Right cardiac atrium (tissue), 5 donors: ENCODE results near the gene STMND1. TPM values are rescaled to one million over a fixed set of nuclear protein-coding genes. Genes with fewer than 3 reads are reported as not detected.
"Not testable (repeated sequence)": the region's sequence is repeated elsewhere in the genome, so short reads cannot be mapped to it uniquely, and the experiment has no call there.

Source experiments
- ATAC-seq, 2 donors: fragments of 200-7000 bp; cut with Tn5 transposase; one replicate each; pipeline versions ENCODE4 v1.8.0 to v1.9.1; 2020; ENCODE audit warnings: moderate library complexity in 2 of 2, mild to moderate bottlenecking in 1 of 2
- DNase-seq, 3 donors: peaks; one replicate each; pipeline ENCODE4 v3.0.0-alpha.2; 2020
- H3K27ac ChIP-seq: one replicate; pipeline ENCODE4 v1.5.1; 2013; ENCODE audit warnings: mild to moderate bottlenecking, low read length, control low read depth, moderate library complexity
- H3K27me3 ChIP-seq: one replicate; pipeline ENCODE4 v1.6.1; 2013; ENCODE audit not compliant: control insufficient read depth, insufficient read depth
- H3K4me1 ChIP-seq: one replicate; pipeline ENCODE4 v1.6.1; 2013; ENCODE audit warnings: low read length; ENCODE audit not compliant: control insufficient read depth, insufficient read depth
- H3K4me3 ChIP-seq: one replicate; pipeline ENCODE4 v1.5.1; 2013; ENCODE audit warnings: low read length, control low read depth
- H3K9me3 ChIP-seq: one replicate; pipeline ENCODE4 v1.6.1; 2013; ENCODE audit warnings: low read length; ENCODE audit not compliant: control insufficient read depth
- WGBS: extraction: QIAGEN DNeasy Blood & Tissue Kit; methylation state at CpG from one replicate; pipeline ENCODE4 v1.1.7; 2013; 5-methylcytosine and 5-hydroxymethylcytosine counted together
- intact Hi-C, 4 donors: fragments of 100-400 bp; cut with DNase I; formaldehyde crosslinking; loops; one replicate each; pipeline versions ENCODE4 v1.11.0 to v1.14.0; 2022 to 2023
- long read RNA-seq, 4 donors: library from polyadenylated mRNA; unstranded; transcript quantifications; one replicate each; pipeline ENCODE4 v2.0.0, GENCODE V29; 2020 to 2021
- polyA plus RNA-seq: library from polyadenylated mRNA; stranded (reverse); fragments of 200-250 nt; gene quantifications from one replicate; pipeline ENCODE4 v1.2.3, GENCODE V29; 2013
- total RNA-seq, 4 donors: library from RNA; stranded (reverse); fragmentation: NEBNext Ultra II Directional; extraction: Animal tissue kit (Norgen Biotek cat#: 25700); gene quantifications; one replicate each; pipeline ENCODE4 v1.2.1, GENCODE V29; 2021
- donor health status: healthy with polysubstance abuse.
- donor health status: DM: no; HTN: yes; CAD: no.
- donor health status: DM: no; HTN: no; CAD: no.
- donor health status: DM: no; HTN: yes; CAD: no; lungs with severe emphysema.
- donor health status: DM: yes; HTN: yes; CAD: no.

Gene STMND1
- total RNA-seq (not detected), polyA plus RNA-seq (not detected)
- long read RNA-seq, donor 1, result 0 reads
- long read RNA-seq, donor 2, result 0 reads
- long read RNA-seq, donor 3, result 0 reads
- long read RNA-seq, donor 4, result 0 reads

DNA sequence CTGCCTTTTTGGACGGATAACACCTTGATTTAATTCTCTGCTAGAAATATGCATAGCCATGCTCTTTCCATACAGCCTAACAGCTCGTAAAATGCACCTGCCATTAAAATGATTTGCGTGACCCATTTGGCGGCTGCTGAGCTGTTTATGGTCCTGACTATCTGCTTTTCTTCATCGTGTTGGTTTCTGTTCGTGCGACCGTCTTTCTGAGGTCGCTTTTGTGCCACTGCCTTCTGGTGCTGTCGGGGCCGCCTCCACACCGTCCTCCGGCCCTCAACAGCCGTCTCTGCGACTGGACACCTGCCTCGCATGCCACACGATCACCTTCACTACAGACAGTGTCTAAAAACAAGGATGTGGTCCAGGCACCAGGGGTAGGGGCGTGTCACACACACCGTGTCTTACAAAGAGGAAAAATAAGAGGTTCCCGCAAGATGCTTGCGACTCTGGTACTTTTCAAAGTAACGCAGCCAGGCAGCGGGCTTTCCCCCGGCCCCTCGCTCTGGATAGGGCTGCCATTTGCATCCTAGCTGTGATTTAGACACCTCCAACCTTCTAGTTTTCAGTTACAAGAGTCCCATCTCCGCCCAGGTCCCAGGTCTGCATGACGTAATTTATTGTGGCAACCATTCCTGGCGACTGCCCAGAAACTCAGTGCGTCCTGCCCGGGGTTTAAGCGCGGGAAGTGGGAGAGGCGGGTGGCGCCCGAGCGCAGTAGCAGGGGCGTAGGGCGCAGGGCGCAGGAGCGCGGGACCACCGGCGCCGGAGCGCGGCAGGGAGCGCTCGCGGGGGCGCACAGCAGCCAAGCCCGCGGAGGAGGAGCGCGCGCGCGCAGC, at the start of gene STMND1:
TSS of gene STMND1 (plus strand) at position 629 of the 836 bp plus-strand sequence. CDS start 208 bp downstream, outside the sequence.
- ATAC-seq (peak; percentile 47 to 56), DNase-seq (peak; percentile 36 to 57 (median 40))
- Histone ChIP-seq H3K27ac (no peak within 1 kb of the TSS), H3K4me3 (peak within 1 kb of the TSS; percentile 50), H3K9me3 (no peaks in the 10 kb centered on the region), H3K4me1 (peaks cover 2% of the 10 kb centered on the region), H3K27me3 (no peaks in the 10 kb centered on the region)
- intact Hi-C loops, result no loop called here
- WGBS, result 8% methylated on average over 57 of the region's 57 CpGs

DNA sequence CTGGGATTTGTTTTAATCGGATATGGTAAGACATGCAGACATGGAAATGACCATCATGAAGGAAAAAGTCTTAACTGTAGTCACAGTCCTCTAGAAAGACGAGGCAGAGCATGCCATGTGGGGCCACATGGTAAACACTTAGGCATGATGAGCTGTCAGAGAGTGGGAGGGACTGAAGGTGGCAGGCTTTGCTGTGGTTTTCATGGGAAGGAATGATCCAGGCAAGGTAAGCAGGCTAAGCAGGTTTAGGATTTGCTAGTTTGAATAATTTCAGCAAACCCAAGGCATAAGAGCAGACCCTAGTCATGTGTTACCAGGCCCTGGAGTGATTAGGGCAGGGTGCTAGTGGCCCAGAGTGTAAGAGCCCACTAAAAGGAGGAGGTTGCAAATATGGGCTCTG, 47.2 kb upstream of the STMND1 start:
- no peaks in the 10 kb centered on the region for H3K4me1 ChIP-seq
- WGBS, result 85% methylated on average over 2 of the region's 2 CpGs
- no peaks in the 10 kb centered on the region for H3K27me3 ChIP-seq
- no peak overlapping the region for H3K27ac ChIP-seq
- intact Hi-C loops, result no loop called here
- H3K9me3 ChIP-seq, result no peaks in the 10 kb centered on the region
- ATAC-seq (no peak), DNase-seq (no peak)
- H3K4me3 ChIP-seq, result no peak overlapping the region

DNA sequence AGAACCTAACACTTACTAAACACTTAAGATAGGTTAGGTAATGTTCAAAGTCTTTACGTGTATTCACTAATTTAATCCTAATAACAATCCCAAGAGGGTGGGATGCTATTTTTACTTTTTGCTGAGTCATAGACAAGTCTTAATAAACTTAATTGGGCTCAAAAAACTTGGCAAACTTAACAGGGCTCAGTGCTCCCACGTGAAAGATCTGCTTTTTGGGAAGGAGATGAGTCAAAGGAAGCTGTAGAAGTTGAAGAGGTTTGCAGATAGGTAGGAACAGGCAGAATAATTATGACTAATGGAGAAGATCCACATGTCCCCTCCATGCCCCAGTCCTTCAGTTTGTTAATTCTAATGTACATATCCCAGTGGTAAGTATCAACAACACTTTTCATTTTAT, 44.5 kb upstream of the STMND1 start:
- H3K9me3 ChIP-seq, result no peaks in the 10 kb centered on the region
- no peak overlapping the region for H3K4me3 ChIP-seq
- intact Hi-C loops, result no loop called here
- H3K27ac ChIP-seq, result no peak overlapping the region
- H3K4me1 ChIP-seq, result no peaks in the 10 kb centered on the region
- ATAC-seq (no peak), DNase-seq (no peak)
- 30% methylated on average over 2 of the region's 2 CpGs for WGBS
- no peaks in the 10 kb centered on the region for H3K27me3 ChIP-seq

DNA sequence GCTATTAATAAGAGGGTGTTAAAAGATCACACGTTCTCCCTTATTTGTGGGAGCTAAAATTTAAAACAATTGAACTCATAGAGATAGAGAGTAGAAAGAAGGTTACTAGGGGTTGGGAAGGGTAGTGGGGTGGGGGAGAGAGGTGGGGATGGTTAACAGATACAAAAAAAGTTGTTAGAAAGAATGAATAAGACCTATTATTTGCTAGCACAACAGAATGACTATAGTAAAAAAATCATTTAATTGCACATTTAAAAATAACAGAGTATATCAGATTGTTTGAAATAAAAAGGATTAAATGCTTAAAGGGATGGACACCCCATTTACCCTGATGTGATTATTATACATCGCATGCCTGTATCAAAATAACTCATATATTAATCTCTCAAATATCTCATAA, 43.3 kb upstream of the STMND1 start:
- no peak for DNase-seq
- H3K9me3 ChIP-seq, result no peaks in the 10 kb centered on the region
- intact Hi-C loops, result no loop called here
- ATAC-seq, result no peak
- H3K27ac ChIP-seq, result no peak overlapping the region
- H3K4me1 ChIP-seq, result no peaks in the 10 kb centered on the region
- no peaks in the 10 kb centered on the region for H3K27me3 ChIP-seq
- no peak overlapping the region for H3K4me3 ChIP-seq
- WGBS, result 67% methylated on average over 2 of the region's 2 CpGs

DNA sequence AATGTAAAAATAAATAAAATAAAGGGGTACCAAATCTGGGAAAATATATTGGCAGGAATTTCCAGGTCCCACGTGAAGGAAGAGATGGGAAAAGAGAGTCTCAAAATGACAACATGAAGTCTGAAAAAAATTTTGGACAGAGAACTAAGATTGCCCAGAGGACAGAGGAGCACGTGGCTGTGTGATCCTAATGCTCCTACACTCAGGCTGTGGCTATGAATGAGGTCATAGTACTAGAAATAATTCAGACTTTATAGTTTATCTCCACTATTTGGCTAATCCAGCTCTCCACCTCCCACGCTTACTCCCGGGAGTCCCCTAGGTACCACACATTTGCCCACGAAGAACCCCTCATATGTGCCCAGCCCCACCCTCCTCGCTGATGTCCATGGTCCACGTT, 42.8 kb upstream of the STMND1 start:
- WGBS, result 43% methylated on average over 7 of the region's 7 CpGs
- Histone ChIP-seq H3K4me3 (no peak overlapping the region), H3K27me3 (no peaks in the 10 kb centered on the region), H3K9me3 (no peaks in the 10 kb centered on the region), H3K27ac (no peak overlapping the region), H3K4me1 (no peaks in the 10 kb centered on the region)
- DNase-seq (no peak), ATAC-seq (peak; percentile 45 to 47)
- intact Hi-C loops, result no loop called here

DNA sequence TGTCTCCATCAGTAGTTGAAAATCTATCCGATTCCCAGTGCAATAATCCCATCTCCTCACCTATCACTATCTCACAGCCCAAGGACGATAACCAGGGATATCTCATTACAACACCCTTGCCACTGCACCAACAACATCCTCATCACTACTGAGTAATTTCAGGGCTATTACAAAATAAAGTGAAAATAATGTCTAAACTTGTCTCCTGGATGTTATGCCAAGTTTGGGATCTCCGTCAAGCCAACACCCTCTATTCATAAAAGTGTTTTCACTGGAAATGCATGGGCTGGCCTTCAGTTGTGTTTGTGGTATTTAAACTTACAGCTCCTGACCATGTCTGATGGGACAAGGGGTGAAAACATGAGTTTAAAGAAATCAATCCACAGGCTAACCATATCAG, 42.0 kb upstream of the STMND1 start:
- no peaks in the 10 kb centered on the region for H3K4me1 ChIP-seq
- intact Hi-C loops, result no loop called here
- no peaks in the 10 kb centered on the region for H3K27me3 ChIP-seq
- WGBS, result 68% methylated on average over 3 of the region's 3 CpGs
- H3K27ac ChIP-seq, result no peak overlapping the region
- DNase-seq (no peak), ATAC-seq (peak in 1 of 2 donors; percentile 38)
- H3K4me3 ChIP-seq, result no peak overlapping the region
- H3K9me3 ChIP-seq, result no peaks in the 10 kb centered on the region

DNA sequence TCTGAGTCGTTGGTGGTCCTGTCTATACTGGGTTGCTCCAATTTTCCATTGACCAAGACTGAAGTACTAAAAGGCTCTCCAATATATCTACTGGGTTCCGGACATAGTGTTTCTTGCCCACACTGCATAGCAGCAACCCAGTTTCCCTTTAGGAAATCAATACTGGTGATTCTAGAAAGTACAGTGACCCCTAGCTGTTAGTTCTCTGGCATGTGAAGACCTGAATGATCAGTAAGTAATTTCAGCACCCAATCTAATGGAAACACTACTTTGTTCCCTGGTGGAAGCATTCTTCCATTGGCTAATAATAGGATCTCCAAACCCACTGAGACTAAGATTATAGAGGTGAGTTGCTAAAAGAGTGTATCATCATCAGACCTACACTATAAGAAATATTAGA, 40.8 kb upstream of the STMND1 start:
- 86% methylated on average over 2 of the region's 2 CpGs for WGBS
- Histone ChIP-seq H3K9me3 (no peaks in the 10 kb centered on the region), H3K27ac (no peak overlapping the region), H3K4me1 (no peaks in the 10 kb centered on the region), H3K27me3 (no peaks in the 10 kb centered on the region), H3K4me3 (no peak overlapping the region)
- intact Hi-C loops, result no loop called here
- DNase-seq, result no peak
- ATAC-seq, result no peak

DNA sequence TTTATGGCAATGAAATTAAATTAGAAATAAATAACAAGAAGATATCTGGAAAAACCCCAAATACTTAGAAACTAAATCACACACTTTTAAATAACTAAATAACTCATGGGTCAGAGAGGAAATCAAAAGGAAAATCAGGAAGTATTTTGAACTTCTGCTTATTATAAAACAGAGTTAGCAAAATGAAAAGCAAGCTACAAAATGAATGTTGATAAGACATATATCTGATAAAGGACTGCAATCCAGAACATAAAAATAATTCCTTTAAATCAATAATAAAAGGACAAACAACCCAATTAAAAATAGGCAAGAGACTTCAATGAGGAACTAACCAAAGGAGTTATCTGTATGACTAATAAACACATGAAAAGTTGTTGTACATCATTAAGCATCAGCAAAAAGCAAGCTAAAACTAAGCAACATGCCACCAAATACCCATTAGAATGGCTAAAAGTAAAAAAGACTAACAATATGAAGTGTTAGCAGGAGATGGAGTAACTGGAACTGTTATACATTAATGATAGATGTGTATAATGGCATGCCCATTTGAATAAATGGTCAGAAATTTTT, 38.9 kb upstream of the STMND1 start:
- no peaks in the 10 kb centered on the region for H3K27me3 ChIP-seq
- H3K27ac ChIP-seq, result no peak overlapping the region
- DNase-seq (no peak), ATAC-seq (no peak)
- no peaks in the 10 kb centered on the region for H3K4me1 ChIP-seq
- no peaks in the 10 kb centered on the region for H3K9me3 ChIP-seq
- H3K4me3 ChIP-seq, result no peak overlapping the region
- intact Hi-C loops, result no loop called here

DNA sequence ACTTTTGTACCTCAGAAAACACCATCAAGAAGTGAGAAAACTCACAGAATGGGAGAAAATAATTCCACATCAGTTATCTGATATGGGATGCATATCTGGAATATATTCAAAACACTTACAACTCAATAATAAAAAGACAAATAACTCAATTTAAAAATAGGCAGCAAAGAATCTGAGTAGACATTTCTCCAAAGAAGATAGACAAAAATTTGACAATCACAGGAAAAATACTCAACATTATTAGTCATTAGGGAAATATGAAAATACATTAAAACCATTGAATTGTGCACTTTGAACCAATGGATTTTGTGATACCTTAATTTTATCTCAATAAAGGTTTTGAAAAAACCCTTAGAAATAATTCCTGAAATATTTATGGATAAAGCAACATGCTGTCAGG, 36.9 kb upstream of the STMND1 start:
- intact Hi-C loops, result no loop called here
- H3K9me3 ChIP-seq, result no peaks in the 10 kb centered on the region
- DNase-seq (no peak), ATAC-seq (no peak)
- no peak overlapping the region for H3K27ac ChIP-seq
- H3K4me3 ChIP-seq, result no peak overlapping the region
- H3K27me3 ChIP-seq, result no peaks in the 10 kb centered on the region
- H3K4me1 ChIP-seq, result no peaks in the 10 kb centered on the region

DNA sequence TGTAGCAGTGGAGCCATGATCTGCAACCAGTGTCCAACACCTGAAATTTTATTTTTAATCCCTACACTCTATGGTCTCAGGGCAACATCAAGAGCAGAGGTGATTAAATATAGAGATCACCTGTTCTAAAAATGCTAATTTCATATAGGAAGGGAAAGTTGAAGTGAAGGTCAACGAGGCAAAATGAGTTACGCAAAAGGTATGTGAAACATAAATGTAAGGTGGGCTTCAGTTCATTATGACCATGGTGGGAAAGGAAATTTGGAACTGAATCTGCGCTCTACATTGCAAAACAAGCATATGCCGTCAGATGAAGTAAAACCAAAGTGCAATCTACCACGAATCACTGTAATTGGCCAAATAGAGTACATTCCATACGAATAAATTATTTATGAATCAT, 35.2 kb upstream of the STMND1 start:
- 84% methylated on average over 6 of the region's 6 CpGs for whole genome bisulfite sequencing
- no peak for ATAC-seq
- H3K27ac ChIP-seq, result no peak overlapping the region
- no peaks in the 10 kb centered on the region for H3K27me3 ChIP-seq
- DNase-seq, result no peak
- no peaks in the 10 kb centered on the region for H3K9me3 ChIP-seq
- no peak overlapping the region for H3K4me3 ChIP-seq
- no peaks in the 10 kb centered on the region for H3K4me1 ChIP-seq
- intact Hi-C loops, result no loop called here

DNA sequence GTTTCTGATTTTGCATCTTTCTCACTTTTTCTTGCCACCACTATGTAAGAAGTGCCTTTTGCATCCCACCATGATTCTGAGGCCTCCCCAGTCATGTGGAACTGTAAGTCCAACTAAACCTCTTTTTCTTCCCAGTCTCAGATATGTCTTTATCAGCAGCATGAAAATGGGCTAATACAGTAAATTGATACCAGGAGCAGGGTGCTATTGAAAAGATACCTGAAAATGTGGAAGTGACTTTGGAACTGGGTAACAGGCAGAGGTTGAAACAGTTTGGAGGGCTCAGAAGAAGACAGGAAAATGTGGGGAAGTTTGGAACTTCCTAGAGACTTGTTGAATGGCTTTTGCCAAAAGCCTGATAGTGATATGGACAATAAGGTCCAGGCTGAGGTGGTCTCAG, 32.9 kb upstream of the STMND1 start:
- H3K27ac ChIP-seq, H3K27me3 ChIP-seq, DNase-seq, ATAC-seq, H3K9me3 ChIP-seq, H3K4me1 ChIP-seq, H3K4me3 ChIP-seq, intact Hi-C loops: not testable (repeated sequence)
